Esophagus mucosa (tissue), 1 donor: ENCODE measurements around the gene ADPRHL1. TPM values are rescaled to one million over a fixed set of nuclear protein-coding genes. Genes with fewer than 3 reads are reported as not detected.
A peak's percentile ranks its signal among the peaks of the same experiment; 100 is the strongest.
"Not testable (repeated sequence)": the region's sequence is repeated elsewhere in the genome, so short reads cannot be mapped to it uniquely, and the experiment has no call there.

Experiments used
- ATAC-seq: fragments of 200-7000 bp; cut with Tn5 transposase; one replicate; pipeline ENCODE4 v1.9.1; 2020
- total RNA-seq: library from RNA; stranded (reverse); gene quantifications from one replicate; pipeline ENCODE4 v1.2.4, GENCODE V29; 2023
- donor health status: DM: yes; HTN: yes; CAD: no.

Gene ADPRHL1
- total RNA-seq, 1 donor from 2014 or later: 2.5 TPM

- ATAC-seq: no peak
These were observed 1.6 kb upstream of the ADPRHL1 start for GRCh38 chr13:113454936-113455335.

- ATAC-seq: no peak
These were observed 822 bp downstream of the ADPRHL1 start for GRCh38 chr13:113452466-113452865.

GRCh38 chr13:113451951-113452421 lies 1.3 kb downstream of the ADPRHL1 start:
- no peak for ATAC-seq

GRCh38 chr13:113450861-113451620 lies 2.2 kb downstream of the ADPRHL1 start:
- ATAC-seq: not testable (repeated sequence)

GRCh38 chr13:113450348-113450744 lies 2.9 kb downstream of the ADPRHL1 start:
- not testable (repeated sequence) for ATAC-seq

- ATAC-seq: no peak
These were observed 3.5 kb downstream of the ADPRHL1 start for GRCh38 chr13:113449693-113450347.

- ATAC-seq: peak; percentile 88
These were observed 4.2 kb downstream of the ADPRHL1 start for GRCh38 chr13:113448885-113449692.

GRCh38 chr13:113448545-113448884 lies 4.8 kb downstream of the ADPRHL1 start:
- ATAC-seq: peak; percentile 22

GRCh38 chr13:113447596-113447995 lies 5.7 kb downstream of the ADPRHL1 start:
- ATAC-seq: no peak

GRCh38 chr13:113446488-113446854 lies 6.8 kb downstream of the ADPRHL1 start:
- ATAC-seq: no peak

GRCh38 chr13:113445791-113446487 lies 7.3 kb downstream of the ADPRHL1 start:
- no peak for ATAC-seq

- no peak for ATAC-seq
These were observed 9.3 kb downstream of the ADPRHL1 start for GRCh38 chr13:113443991-113444390.

- no peak for ATAC-seq
These were observed 10.3 kb downstream of the ADPRHL1 start for GRCh38 chr13:113442985-113443362.

- ATAC-seq: no peak
These were observed 10.8 kb downstream of the ADPRHL1 start for GRCh38 chr13:113442354-113442984.

- ATAC-seq: no peak
These were observed 11.6 kb downstream of the ADPRHL1 start for GRCh38 chr13:113441661-113442060.

GRCh38 chr13:113437408-113438010 lies 15.8 kb downstream of the ADPRHL1 start:
- no peak for ATAC-seq

- ATAC-seq: not testable (repeated sequence)
These were observed 16.4 kb downstream of the ADPRHL1 start for GRCh38 chr13:113436866-113437265.

GRCh38 chr13:113435907-113436306 lies 17.4 kb downstream of the ADPRHL1 start:
- not testable (repeated sequence) for ATAC-seq

GRCh38 chr13:113433391-113433916 lies 19.8 kb downstream of the ADPRHL1 start:
- no peak for ATAC-seq

- ATAC-seq: no peak
These were observed 20.6 kb downstream of the ADPRHL1 start for GRCh38 chr13:113432506-113433270.

GRCh38 chr13:113431171-113431570 lies 22.1 kb downstream of the ADPRHL1 start:
- ATAC-seq: no peak
